Measurements from ENCODE around the gene ARL8B. TPM values are rescaled to one million over a fixed set of nuclear protein-coding genes. Genes with fewer than 3 reads are reported as not detected.

The ARL8B gene
- total and polyA plus RNA-seq, 9 of the 15 experiments (the other 6 are each of a cell fraction or from before 2014, with no cell fraction given): 28.5 to 99.4 (median 77.2) TPM

- TF ChIP-seq CGGBP1 (CRISPR knock-in tag; IDR thresholded peaks at IDR 0.05) (no peak), NR3C1 (CRISPR knock-in tag; IDR thresholded peaks at IDR 0.05) (0 out of 2 replicates have a peak, but pooled peaks have one; percentile 41), ZNF197 (CRISPR knock-in tag; IDR thresholded peaks at IDR 0.05; ENCODE audit: low read depth) (no peak), TAL1 (IDR thresholded peaks at IDR 0.05) (no peak), YY1 (IDR thresholded peaks at IDR 0.05; ENCODE audit: borderline replicate concordance in 1 of 3, control insufficient read depth in 1 of 3, extremely low read depth in 1 of 3, insufficient read depth in 3 of 3, insufficient read length in 1 of 3, insufficient replicate concordance in 2 of 3, low read depth in 1 of 3, low read length in 2 of 3) (no peak), TGIF2 (CRISPR knock-in tag; IDR thresholded peaks at IDR 0.05) (peak; percentile 78; the same call in 1 of the 2 replicates), EP300 (IDR thresholded peaks at IDR 0.05; ENCODE audit: low read length) (peak; percentile 0; the same call in 1 of the 2 replicates), NCOA2 (IDR thresholded peaks at IDR 0.05; ENCODE audit: partially characterized antibody in 2 of 2) (no peak), MITF (IDR thresholded peaks at IDR 0.05) (no peak), BMI1 (IDR thresholded peaks at IDR 0.05; ENCODE audit: low read length) (no peak), CXXC5 (CRISPR knock-in tag; IDR thresholded peaks at IDR 0.05) (peak; percentile 56), ZFX (CRISPR knock-in tag; IDR thresholded peaks at IDR 0.05) (peak; percentile 72), ZNF121 (CRISPR knock-in tag; conservative IDR thresholded peaks at IDR 0.05) (0 out of 2 replicates have a peak, but pooled peaks have one; percentile 9), ZBTB5 (IDR thresholded peaks at IDR 0.05) (no peak), NFIX (CRISPR knock-in tag; IDR thresholded peaks at IDR 0.05; ENCODE audit: low read depth) (no peak), ZNF583 (CRISPR knock-in tag; IDR thresholded peaks at IDR 0.05) (peak; percentile 69), MED1 (CRISPR knock-in tag; IDR thresholded peaks at IDR 0.05; ENCODE audit: borderline replicate concordance) (no peak), ATF1 (CRISPR knock-in tag; IDR thresholded peaks at IDR 0.05) (no peak), ATF1 (tag; IDR thresholded peaks at IDR 0.05) (peak; percentile 64)
- TF ChIP-seq, protein P1, sequence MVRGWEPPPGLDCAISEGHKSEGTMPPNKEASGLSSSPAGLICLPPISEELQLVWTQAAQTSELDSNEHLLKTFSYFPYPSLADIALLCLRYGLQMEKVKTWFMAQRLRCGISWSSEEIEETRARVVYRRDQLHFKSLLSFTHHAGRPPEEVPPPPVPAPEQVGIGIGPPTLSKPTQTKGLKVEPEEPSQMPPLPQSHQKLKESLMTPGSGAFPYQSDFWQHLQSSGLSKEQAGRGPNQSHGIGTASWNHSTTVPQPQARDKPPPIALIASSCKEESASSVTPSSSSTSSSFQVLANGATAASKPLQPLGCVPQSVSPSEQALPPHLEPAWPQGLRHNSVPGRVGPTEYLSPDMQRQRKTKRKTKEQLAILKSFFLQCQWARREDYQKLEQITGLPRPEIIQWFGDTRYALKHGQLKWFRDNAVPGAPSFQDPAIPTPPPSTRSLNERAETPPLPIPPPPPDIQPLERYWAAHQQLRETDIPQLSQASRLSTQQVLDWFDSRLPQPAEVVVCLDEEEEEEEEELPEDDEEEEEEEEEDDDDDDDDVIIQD (CRISPR knock-in tag; IDR thresholded peaks at IDR 0.05): 0 out of 2 replicates have a peak, but pooled peaks have one; percentile 24
- TF ChIP-seq, protein P2, sequence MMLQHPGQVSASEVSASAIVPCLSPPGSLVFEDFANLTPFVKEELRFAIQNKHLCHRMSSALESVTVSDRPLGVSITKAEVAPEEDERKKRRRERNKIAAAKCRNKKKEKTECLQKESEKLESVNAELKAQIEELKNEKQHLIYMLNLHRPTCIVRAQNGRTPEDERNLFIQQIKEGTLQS (IDR thresholded peaks at IDR 0.05): no peak
- TF ChIP-seq, protein P2 (CRISPR knock-in tag; conservative IDR thresholded peaks at IDR 0.05): 0 out of 2 replicates have a peak, but pooled peaks have one; percentile 1
Measured at GRCh38 chr3:5187920-5188418, 65.9 kb downstream of the ARL8B start (continued).

All from K562 (cell line).